RWPE2 (cell line): ENCODE results near the gene SNX24.

Experiments
- ATAC-seq: fragments of 200-7000 bp; cut with Tn5 transposase; 3 replicates; pipeline ENCODE4 v1.9.1; 2021; ENCODE audit warnings: low read depth
- DNase-seq: peaks from one replicate; pipeline ENCODE4 v3.0.0-alpha.2; 2020; ENCODE audit warnings: low spot score
- H3K27ac ChIP-seq: fragments of 450-650 bp; 2 replicates; pipeline ENCODE4 v1.5.1; 2017; ENCODE audit warnings: mild to moderate bottlenecking; ENCODE audit not compliant: poor library complexity, severe bottlenecking
- H3K27me3 ChIP-seq: fragments of 250-450 bp; sonication (Bioruptor Pico); 2 replicates; pipeline ENCODE4 v1.5.1; 2021; ENCODE audit warnings: mild to moderate bottlenecking, moderate library complexity; ENCODE audit not compliant: insufficient read depth, poor library complexity, severe bottlenecking
- H3K36me3 ChIP-seq: fragments of 250-450 bp; sonication (Bioruptor Pico); 2 replicates; pipeline ENCODE4 v1.5.1; 2020; ENCODE audit warnings: low read depth, mild to moderate bottlenecking, moderate library complexity
- H3K4me1 ChIP-seq: fragments of 250-450 bp; sonication (Bioruptor Pico); 2 replicates; pipeline ENCODE4 v1.5.1; 2021; ENCODE audit warnings: mild to moderate bottlenecking, moderate library complexity; ENCODE audit not compliant: insufficient read depth, poor library complexity, severe bottlenecking
- H3K4me3 ChIP-seq: fragments of 250-450 bp; sonication (Bioruptor Pico); 2 replicates; pipeline ENCODE4 v1.5.1; 2021; ENCODE audit warnings: mild to moderate bottlenecking, moderate library complexity; ENCODE audit not compliant: severe bottlenecking
- H3K9me3 ChIP-seq: fragments of 250-450 bp; sonication (Bioruptor Pico); 2 replicates; pipeline ENCODE4 v1.5.1; 2021; ENCODE audit warnings: mild to moderate bottlenecking, moderate library complexity; ENCODE audit not compliant: severe bottlenecking
- TF ChIP-seq, protein P1 (sequence below): fragments of 450-650 bp; IDR thresholded peaks from one replicate; pipeline ENCODE4 v1.5.1; 2017; ENCODE audit warnings: mild to moderate bottlenecking, moderate library complexity; ENCODE audit not compliant: poor library complexity, severe bottlenecking

SNX24 gene

DNA sequence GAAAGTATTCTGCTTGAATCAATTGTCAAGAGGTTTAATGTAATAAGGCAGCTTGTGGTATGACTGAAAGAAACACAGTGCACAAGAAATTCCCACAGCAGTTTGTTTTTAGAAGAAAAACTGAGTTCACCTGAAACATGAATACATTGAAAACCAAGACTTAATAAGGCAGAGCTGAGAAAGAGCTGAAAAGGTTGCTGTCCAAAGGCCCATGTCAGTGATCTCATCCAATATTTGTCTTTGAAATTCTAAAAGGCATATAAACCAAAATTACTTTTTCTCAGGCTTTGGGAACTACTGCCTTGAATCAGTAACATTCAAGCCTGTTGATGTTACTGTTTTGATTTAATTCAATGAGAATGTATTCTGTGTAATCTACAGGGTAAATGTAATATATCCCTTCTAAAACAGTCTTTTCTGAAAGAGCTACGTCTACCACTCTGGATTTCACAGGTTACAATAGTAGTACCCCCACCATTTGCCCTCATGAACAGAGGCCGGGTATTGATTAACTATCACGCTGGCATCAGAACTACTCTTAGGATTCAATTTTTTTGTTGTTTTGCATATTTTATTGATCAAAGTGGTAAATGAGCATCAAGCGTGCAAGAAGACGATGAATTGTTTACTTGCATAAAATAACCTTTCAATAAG lies 133.4 kb downstream of the SNX24 start:
- no peak for DNase-seq
- H3K27me3 ChIP-seq: no peaks in the 10 kb centered on the region
- TF ChIP-seq, protein P1, sequence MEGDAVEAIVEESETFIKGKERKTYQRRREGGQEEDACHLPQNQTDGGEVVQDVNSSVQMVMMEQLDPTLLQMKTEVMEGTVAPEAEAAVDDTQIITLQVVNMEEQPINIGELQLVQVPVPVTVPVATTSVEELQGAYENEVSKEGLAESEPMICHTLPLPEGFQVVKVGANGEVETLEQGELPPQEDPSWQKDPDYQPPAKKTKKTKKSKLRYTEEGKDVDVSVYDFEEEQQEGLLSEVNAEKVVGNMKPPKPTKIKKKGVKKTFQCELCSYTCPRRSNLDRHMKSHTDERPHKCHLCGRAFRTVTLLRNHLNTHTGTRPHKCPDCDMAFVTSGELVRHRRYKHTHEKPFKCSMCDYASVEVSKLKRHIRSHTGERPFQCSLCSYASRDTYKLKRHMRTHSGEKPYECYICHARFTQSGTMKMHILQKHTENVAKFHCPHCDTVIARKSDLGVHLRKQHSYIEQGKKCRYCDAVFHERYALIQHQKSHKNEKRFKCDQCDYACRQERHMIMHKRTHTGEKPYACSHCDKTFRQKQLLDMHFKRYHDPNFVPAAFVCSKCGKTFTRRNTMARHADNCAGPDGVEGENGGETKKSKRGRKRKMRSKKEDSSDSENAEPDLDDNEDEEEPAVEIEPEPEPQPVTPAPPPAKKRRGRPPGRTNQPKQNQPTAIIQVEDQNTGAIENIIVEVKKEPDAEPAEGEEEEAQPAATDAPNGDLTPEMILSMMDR: no peak
- no peaks in the 10 kb centered on the region for H3K9me3 ChIP-seq
- no peak overlapping the region for H3K4me3 ChIP-seq
- H3K36me3 ChIP-seq: no peaks in the 10 kb centered on the region
- ATAC-seq: no peak
- H3K4me1 ChIP-seq: no peaks in the 10 kb centered on the region
- no peak overlapping the region for H3K27ac ChIP-seq

GRCh38 chr5:122981846-122982245 lies 136.4 kb downstream of the SNX24 start:
- H3K27ac ChIP-seq: no peak overlapping the region
- ATAC-seq: no peak
- no peaks in the 10 kb centered on the region for H3K4me1 ChIP-seq
- H3K36me3 ChIP-seq: no peaks in the 10 kb centered on the region
- no peaks in the 10 kb centered on the region for H3K9me3 ChIP-seq
- no peaks in the 10 kb centered on the region for H3K27me3 ChIP-seq
- no peak overlapping the region for H3K4me3 ChIP-seq
- TF ChIP-seq, protein P1: no peak
- no peak for DNase-seq

DNA sequence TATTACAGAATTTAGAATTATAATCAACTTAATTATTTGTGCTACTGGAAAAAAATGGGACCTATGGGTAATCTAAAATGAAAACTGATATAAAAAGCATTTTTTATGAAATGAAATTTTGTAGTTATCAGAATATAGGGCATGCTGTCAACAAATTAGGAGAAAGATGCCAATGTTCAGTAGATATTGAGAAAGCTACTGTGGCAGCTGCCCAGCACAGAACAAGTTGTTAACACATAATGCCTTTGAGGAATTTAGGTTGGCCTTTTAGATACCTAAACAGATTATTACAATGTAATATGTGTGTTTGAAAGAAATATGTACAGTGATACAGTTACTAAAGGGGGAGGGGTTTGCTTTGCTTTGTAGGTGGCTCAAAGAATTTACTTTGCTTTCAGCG lies 137.0 kb downstream of the SNX24 start:
- ATAC-seq (no peak), DNase-seq (no peak)
- no peak overlapping the region for H3K27ac ChIP-seq
- no peaks in the 10 kb centered on the region for H3K9me3 ChIP-seq
- H3K27me3 ChIP-seq: no peaks in the 10 kb centered on the region
- no peaks in the 10 kb centered on the region for H3K36me3 ChIP-seq
- TF ChIP-seq, protein P1: no peak
- H3K4me3 ChIP-seq: no peak overlapping the region
- H3K4me1 ChIP-seq: no peaks in the 10 kb centered on the region

- Histone ChIP-seq H3K9me3 (no peaks in the 10 kb centered on the region), H3K27me3 (no peaks in the 10 kb centered on the region), H3K36me3 (no peaks in the 10 kb centered on the region), H3K4me3 (no peak overlapping the region), H3K4me1 (no peaks in the 10 kb centered on the region), H3K27ac (no peak overlapping the region)
- no peak for ATAC-seq
- DNase-seq: no peak
- TF ChIP-seq, protein P1: no peak
Observed at GRCh38 chr5:122984425-122984824, 139.0 kb downstream of the SNX24 start.

DNA sequence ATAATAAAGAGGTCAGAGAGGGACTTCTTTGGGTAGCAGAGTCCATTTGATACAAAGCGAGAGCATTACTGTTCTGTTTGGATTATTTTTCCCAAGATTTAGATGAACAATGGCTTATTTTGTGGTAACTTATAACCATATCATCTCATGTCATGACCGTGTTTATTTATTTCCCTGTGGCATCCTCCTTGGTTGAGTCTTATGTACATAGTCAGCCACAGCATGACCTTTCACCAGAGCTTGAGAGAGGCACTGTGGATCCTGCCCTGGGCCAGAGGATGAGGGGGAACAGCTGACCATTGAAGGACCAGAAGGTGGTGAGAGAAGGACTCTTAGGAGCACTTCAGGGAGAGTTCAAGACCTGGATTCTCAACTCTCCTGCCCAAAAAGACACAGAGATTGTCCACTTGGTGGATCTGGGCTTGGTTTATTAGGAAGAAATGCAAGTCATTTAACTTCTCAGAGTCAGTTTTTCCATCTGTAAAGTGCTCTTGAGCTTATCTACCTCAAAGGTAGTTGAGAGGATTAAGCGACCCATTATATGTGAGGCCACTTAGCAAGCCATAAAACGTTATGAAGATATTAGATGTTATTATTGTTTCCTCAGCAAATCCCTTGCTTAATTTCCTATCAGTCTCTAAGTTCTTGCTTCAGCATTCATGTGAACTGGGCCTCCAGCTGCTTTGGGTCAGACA lies 139.7 kb downstream of the SNX24 start:
- Histone ChIP-seq H3K4me3 (no peak overlapping the region), H3K27me3 (no peaks in the 10 kb centered on the region), H3K36me3 (no peaks in the 10 kb centered on the region), H3K9me3 (no peaks in the 10 kb centered on the region), H3K27ac (no peak overlapping the region), H3K4me1 (no peaks in the 10 kb centered on the region)
- DNase-seq (no peak), ATAC-seq (no peak)
- TF ChIP-seq, protein P1: no peak
